D721Med (cell line): ENCODE data around the gene IDH3B.

Source experiments
- DNase-seq: peaks from one replicate; pipeline ENCODE4 v3.0.0; 2011; ENCODE audit warnings: low spot score; ENCODE audit not compliant: insufficient read length
- FAIRE-seq: peaks from 2 replicates; lab custom pipeline; 2011; peaks lifted over from hg19 to GRCh38; lab: Jason Lieb, UNC
- CTCF ChIP-seq: IDR thresholded peaks from 2 replicates; pipeline ENCODE4 v1.5.1; 2012; ENCODE audit warnings: mild to moderate bottlenecking, control low read depth; ENCODE audit not compliant: insufficient read depth; ENCODE audit errors: missing control alignments

Gene IDH3B

GRCh38 chr20:2706688-2707352 lies 42.8 kb upstream of the IDH3B start:
- TF ChIP-seq CTCF, result no peak
- FAIRE-seq, result no peak
- no peak for DNase-seq

- DNase-seq, result no peak
- TF ChIP-seq CTCF, result no peak
- no peak for FAIRE-seq
Measured at GRCh38 chr20:2705931-2706645, 42.1 kb upstream of the IDH3B start.

GRCh38 chr20:2703716-2704475 lies 39.9 kb upstream of the IDH3B start:
- no peak for TF ChIP-seq CTCF
- DNase-seq, result no peak
- no peak for FAIRE-seq

- no peak for FAIRE-seq
- no peak for TF ChIP-seq CTCF
- DNase-seq, result no peak
Measured at GRCh38 chr20:2701671-2702081, 37.7 kb upstream of the IDH3B start.

GRCh38 chr20:2700913-2701620 lies 37.1 kb upstream of the IDH3B start:
- TF ChIP-seq CTCF, result no peak
- FAIRE-seq (no peak), DNase-seq (no peak)

- TF ChIP-seq CTCF, result no peak
- DNase-seq, result no peak
- FAIRE-seq, result no peak
Measured at GRCh38 chr20:2699775-2700413, 35.9 kb upstream of the IDH3B start.
